DOHH2 (cell line): Measurements from ENCODE around the gene CEP55.

ENCODE experiments used
- EZH2phosphoT487 ChIP-seq: fragments of 200-600 bp; sonication (generic); IDR thresholded peaks from 2 replicates; pipeline ENCODE4 v1.6.1; 2017; ENCODE audit warnings: borderline replicate concordance, mild to moderate bottlenecking, antibody characterized with exemption, low read length, moderate library complexity, mixed read lengths
- TF ChIP-seq, protein P1 (sequence below): fragments of 200-600 bp; sonication (generic); IDR thresholded peaks from one replicate; pipeline ENCODE4 v1.5.1; 2014; ENCODE audit warnings: antibody characterized with exemption, mild to moderate bottlenecking, low read depth, low read length; ENCODE audit not compliant: poor library complexity, severe bottlenecking

DNA sequence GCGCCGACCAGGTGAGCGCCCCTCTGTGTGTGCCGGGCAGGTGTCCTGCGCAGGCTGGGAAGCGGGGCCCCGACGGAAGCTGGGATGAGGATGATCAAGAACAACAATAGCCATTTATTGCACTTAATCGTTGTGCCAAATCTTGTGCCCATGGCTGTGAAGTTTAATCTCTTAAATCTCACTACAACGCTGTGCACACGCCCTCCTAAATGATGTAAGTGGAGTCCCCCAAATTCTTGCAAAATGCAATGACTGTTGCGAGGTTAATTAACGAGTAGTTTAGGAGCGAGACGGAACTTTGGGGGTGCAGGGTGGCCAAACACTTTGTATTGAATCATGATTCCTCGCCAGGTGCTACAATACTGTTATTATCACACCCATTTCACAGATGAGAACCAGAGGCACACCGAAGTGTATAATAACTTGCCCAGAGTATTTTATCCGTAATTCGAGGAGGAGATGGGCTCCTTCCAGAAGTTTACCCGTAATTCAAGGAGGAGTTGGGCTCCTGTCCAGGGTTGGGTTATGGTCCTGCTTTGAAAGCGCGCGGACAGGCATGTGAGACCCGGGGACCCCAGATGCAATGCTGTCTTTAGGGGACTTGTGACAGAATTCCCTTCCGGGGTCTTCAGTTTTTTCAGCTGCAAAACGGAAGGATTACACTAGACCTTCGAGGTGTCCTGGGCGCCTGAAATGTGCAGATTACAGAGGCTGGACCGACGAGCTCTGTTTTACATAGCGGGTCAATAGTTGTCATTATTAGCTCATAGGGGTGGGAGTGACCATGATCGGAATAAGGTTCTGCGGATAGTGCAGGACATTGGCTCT, 71.1 kb downstream of the CEP55 start:
- no peak for TF ChIP-seq EZH2phosphoT487
- TF ChIP-seq, protein P1, sequence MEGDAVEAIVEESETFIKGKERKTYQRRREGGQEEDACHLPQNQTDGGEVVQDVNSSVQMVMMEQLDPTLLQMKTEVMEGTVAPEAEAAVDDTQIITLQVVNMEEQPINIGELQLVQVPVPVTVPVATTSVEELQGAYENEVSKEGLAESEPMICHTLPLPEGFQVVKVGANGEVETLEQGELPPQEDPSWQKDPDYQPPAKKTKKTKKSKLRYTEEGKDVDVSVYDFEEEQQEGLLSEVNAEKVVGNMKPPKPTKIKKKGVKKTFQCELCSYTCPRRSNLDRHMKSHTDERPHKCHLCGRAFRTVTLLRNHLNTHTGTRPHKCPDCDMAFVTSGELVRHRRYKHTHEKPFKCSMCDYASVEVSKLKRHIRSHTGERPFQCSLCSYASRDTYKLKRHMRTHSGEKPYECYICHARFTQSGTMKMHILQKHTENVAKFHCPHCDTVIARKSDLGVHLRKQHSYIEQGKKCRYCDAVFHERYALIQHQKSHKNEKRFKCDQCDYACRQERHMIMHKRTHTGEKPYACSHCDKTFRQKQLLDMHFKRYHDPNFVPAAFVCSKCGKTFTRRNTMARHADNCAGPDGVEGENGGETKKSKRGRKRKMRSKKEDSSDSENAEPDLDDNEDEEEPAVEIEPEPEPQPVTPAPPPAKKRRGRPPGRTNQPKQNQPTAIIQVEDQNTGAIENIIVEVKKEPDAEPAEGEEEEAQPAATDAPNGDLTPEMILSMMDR = no peak
